Naive thymus-derived CD8-positive, alpha-beta T cell (primary cell): ENCODE data around the gene ATG10. TPM values are rescaled to one million over a fixed set of nuclear protein-coding genes. Genes with fewer than 3 reads are reported as not detected.
"Not testable (repeated sequence)": the region's sequence is repeated elsewhere in the genome, so short reads cannot be mapped to it uniquely, and the experiment has no call there.

Experiments
- ATAC-seq, 2 donors: fragments of 150-1000 bp; cut with Tn5 transposase in 1 of 2; sonication (Bioruptor Pico), chemical (Tn5 transposase) in 1 of 2; 1 replicate in 1 of 2; 2 replicates in 1 of 2; pipeline ENCODE4 v1.10.0; 2021; ENCODE audit warnings: mild to moderate bottlenecking in 2 of 2, moderate library complexity in 2 of 2
- POLR2A ChIA-PET: fragments of 350-600 bp; sonication (Branson Sonifier 250); formaldehyde crosslinking; loops from one replicate; lab custom pipeline; 2021; ENCODE audit warnings: antibody characterized with exemption; lab: Charles Lee
- DNase-seq, 10 donors: peaks; one replicate each; pipeline versions ENCODE4 v3.0.0 to v3.0.0-alpha.2; 2020 to 2022
- H3K27ac Mint-ChIP-seq, 10 donors: one replicate each; pipeline ENCODE4 v1.8.0; 2020 to 2022; ENCODE audit warnings: mild to moderate bottlenecking in 10 of 10, mixed read lengths in 10 of 10, moderate library complexity in 4 of 10, inconsistent platforms in 1 of 10
- H3K27me3 Mint-ChIP-seq, 5 donors: one replicate each; pipeline ENCODE4 v1.8.0; 2021 to 2022; ENCODE audit warnings: mixed read lengths in 5 of 5
- H3K36me3 Mint-ChIP-seq, 3 donors: one replicate each; pipeline ENCODE4 v1.8.0; 2020 to 2022; ENCODE audit warnings: mixed read lengths in 3 of 3, mild to moderate bottlenecking in 2 of 3, inconsistent platforms in 1 of 3
- H3K4me1 Mint-ChIP-seq, 4 donors: one replicate each; pipeline ENCODE4 v1.8.0; 2021 to 2022; ENCODE audit warnings: mixed read lengths in 4 of 4
- H3K4me3 Mint-ChIP-seq, 10 donors: one replicate each; pipeline ENCODE4 v1.8.0; 2020 to 2022; ENCODE audit warnings: mild to moderate bottlenecking in 10 of 10, mixed read lengths in 10 of 10, moderate library complexity in 6 of 10, inconsistent platforms in 1 of 10
- H3K9me3 Mint-ChIP-seq, 9 donors: one replicate each; pipeline ENCODE4 v1.8.0; 2020 to 2022; ENCODE audit warnings: mixed read lengths in 9 of 9, mild to moderate bottlenecking in 3 of 9, inconsistent platforms in 1 of 9, moderate library complexity in 1 of 9
- polyA plus RNA-seq, 3 donors: library from polyadenylated mRNA; unstranded; fragments of 300-500 nt; fragmentation: Illumina TruSeq; gene quantifications; one replicate each; pipeline ENCODE4 v1.2.3, GENCODE V29; 2021
- total RNA-seq, 8 experiments: library from RNA in 2 of 8; stranded (reverse) in 2 of 8; gene quantifications; one replicate each; pipeline ENCODE4 v1.2.3 and lab custom pipeline; 2021 to 2026

The ATG10 gene
- total and polyA plus RNA-seq, 5 experiments from 2014 or later: 9.2 to 11.8 (median 9.8) TPM

GRCh38 chr5:82109013-82109412, 137.2 kb downstream of the ATG10 start:
- Mint-ChIP-seq H3K27me3 (no peaks in the 10 kb centered on the region), H3K36me3 (peaks cover 0 to 6% (median 3%) of the 10 kb centered on the region in 3 donors)

GRCh38 chr5:82109915-82110314, 138.1 kb downstream of the ATG10 start:
- H3K9me3 Mint-ChIP-seq, ATAC-seq, H3K4me3 Mint-ChIP-seq, H3K27me3 Mint-ChIP-seq, H3K36me3 Mint-ChIP-seq, DNase-seq, H3K27ac Mint-ChIP-seq, POLR2A ChIA-PET: not testable (repeated sequence)
- peaks cover 6 to 20% (median 12%) of the 10 kb centered on the region in 4 donors for H3K4me1 Mint-ChIP-seq

More at GRCh38 chr5:82109013-82109412, 137.2 kb downstream of the ATG10 start:
- Mint-ChIP-seq H3K4me1 (peaks cover 6 to 20% (median 12%) of the 10 kb centered on the region in 4 donors), H3K9me3 (no peaks in the 10 kb centered on the region), H3K27ac (peak overlapping the region in 1 of 10 donors; percentile 19), H3K4me3 (no peak overlapping the region)
- no peak for ATAC-seq
- no peak for DNase-seq
- POLR2A ChIA-PET: no interaction called here

DNA sequence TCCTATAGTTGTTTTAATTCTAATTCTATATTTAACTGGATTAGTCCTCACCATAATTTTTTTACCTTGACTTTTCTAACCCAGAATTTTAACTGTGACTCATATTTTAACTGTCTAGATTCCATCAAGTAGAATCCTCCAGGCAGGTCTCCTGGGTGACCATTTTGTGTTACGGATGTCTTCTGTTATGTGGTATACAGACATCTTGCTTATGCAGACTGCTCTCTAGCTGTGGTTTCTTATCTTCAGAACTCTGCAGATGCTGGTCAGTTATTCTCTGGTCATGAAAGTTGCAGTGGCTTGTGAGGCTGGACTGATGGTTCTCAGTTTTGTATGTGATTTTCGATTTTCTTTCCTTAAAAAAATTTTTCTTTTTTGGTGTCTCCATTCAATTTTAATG, 139.4 kb downstream of the ATG10 start:
- H3K27me3 Mint-ChIP-seq: no peaks in the 10 kb centered on the region
- no peak for ATAC-seq
- POLR2A ChIA-PET: no interaction called here

GRCh38 chr5:82115858-82116257, 144.0 kb downstream of the ATG10 start:
- POLR2A ChIA-PET: no interaction called here
- no peak for ATAC-seq
- Mint-ChIP-seq H3K27me3 (no peaks in the 10 kb centered on the region), H3K4me1 (peaks cover 0 to 6% (median 2%) of the 10 kb centered on the region in 4 donors), H3K4me3 (no peak overlapping the region), H3K27ac (no peak overlapping the region), H3K9me3 (peaks cover 0 to 2% (median 0%) of the 10 kb centered on the region in 9 donors), H3K36me3 (peaks cover 0 to 12% (median 8%) of the 10 kb centered on the region in 3 donors)
- DNase-seq: no peak

More for the DNA sequence above, 139.4 kb downstream of the ATG10 start:
- H3K27ac Mint-ChIP-seq: no peak overlapping the region
- H3K36me3 Mint-ChIP-seq: peaks cover 0 to 6% (median 1%) of the 10 kb centered on the region in 3 donors
- DNase-seq: no peak
- H3K9me3 Mint-ChIP-seq: no peaks in the 10 kb centered on the region
- H3K4me3 Mint-ChIP-seq: no peak overlapping the region
- peaks cover 6 to 10% (median 8%) of the 10 kb centered on the region in 4 donors for H3K4me1 Mint-ChIP-seq

- H3K36me3 Mint-ChIP-seq: peaks cover 7 to 35% (median 27%) of the 10 kb centered on the region in 3 donors
- H3K4me3 Mint-ChIP-seq: no peak overlapping the region
- H3K27me3 Mint-ChIP-seq: no peaks in the 10 kb centered on the region
- DNase-seq (no peak), ATAC-seq (no peak)
- H3K4me1 Mint-ChIP-seq: peaks cover 0 to 6% (median 1%) of the 10 kb centered on the region in 4 donors
- peaks cover 0 to 30% (median 16%) of the 10 kb centered on the region in 9 donors for H3K9me3 Mint-ChIP-seq
- no peak overlapping the region for H3K27ac Mint-ChIP-seq
- POLR2A ChIA-PET: no interaction called here
Observed at GRCh38 chr5:82119889-82120288, 148.1 kb downstream of the ATG10 start.

GRCh38 chr5:82129723-82130285, 158.0 kb downstream of the ATG10 start:
- POLR2A ChIA-PET: no interaction called here
- Mint-ChIP-seq H3K27ac (no peak overlapping the region), H3K36me3 (peaks cover 20 to 62% (median 34%) of the 10 kb centered on the region in 3 donors), H3K27me3 (no peaks in the 10 kb centered on the region), H3K4me3 (no peak overlapping the region), H3K4me1 (peaks cover 0 to 11% (median 3%) of the 10 kb centered on the region in 4 donors), H3K9me3 (peaks cover 15 to 60% (median 44%) of the 10 kb centered on the region in 9 donors)
- ATAC-seq (no peak), DNase-seq (no peak)

DNA sequence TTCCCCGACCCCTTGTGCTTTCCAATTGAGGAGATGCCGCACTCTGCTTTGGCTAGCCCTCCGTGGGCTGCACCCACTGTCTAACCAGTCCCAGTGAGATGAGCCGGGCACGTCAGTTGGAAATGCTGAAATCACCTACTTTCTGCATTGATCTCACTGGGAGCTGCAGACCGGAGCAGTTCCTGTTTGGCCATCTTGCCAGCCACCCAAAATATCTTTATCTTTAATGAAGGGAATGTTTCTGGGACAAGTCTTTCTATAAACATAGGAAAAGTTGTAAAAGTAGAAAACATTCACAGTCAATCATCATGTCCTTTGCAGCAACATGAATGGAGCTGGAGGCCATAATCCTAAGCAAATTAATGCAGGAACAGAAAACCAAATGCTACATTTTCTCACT, 158.8 kb downstream of the ATG10 start:
- H3K27me3 Mint-ChIP-seq: no peaks in the 10 kb centered on the region
- H3K4me1 Mint-ChIP-seq: peaks cover 0 to 13% (median 3%) of the 10 kb centered on the region in 4 donors
- peaks cover 15 to 60% (median 47%) of the 10 kb centered on the region in 9 donors for H3K9me3 Mint-ChIP-seq
- H3K36me3 Mint-ChIP-seq: peaks cover 23 to 62% (median 42%) of the 10 kb centered on the region in 3 donors
- H3K4me3 Mint-ChIP-seq: no peak overlapping the region
- no peak for ATAC-seq
- DNase-seq: no peak
- no peak overlapping the region for H3K27ac Mint-ChIP-seq
- POLR2A ChIA-PET: no interaction called here

GRCh38 chr5:82137205-82137604, 165.4 kb downstream of the ATG10 start:
- Mint-ChIP-seq H3K27ac (no peak overlapping the region), H3K36me3 (peaks cover 16 to 40% (median 32%) of the 10 kb centered on the region in 3 donors), H3K9me3 (peaks cover 1 to 40% (median 33%) of the 10 kb centered on the region in 9 donors), H3K4me1 (peaks cover 0 to 6% (median 0%) of the 10 kb centered on the region in 4 donors), H3K27me3 (no peaks in the 10 kb centered on the region), H3K4me3 (no peak overlapping the region)
- POLR2A ChIA-PET: no interaction called here
- ATAC-seq (no peak), DNase-seq (no peak)

- DNase-seq, ATAC-seq, H3K27ac Mint-ChIP-seq, H3K27me3 Mint-ChIP-seq, POLR2A ChIA-PET, H3K4me1 Mint-ChIP-seq, H3K4me3 Mint-ChIP-seq: not testable (repeated sequence)
- H3K36me3 Mint-ChIP-seq: peaks cover 10 to 30% (median 29%) of the 10 kb centered on the region in 3 donors
- H3K9me3 Mint-ChIP-seq: peaks cover 4 to 46% (median 33%) of the 10 kb centered on the region in 9 donors
Observed at GRCh38 chr5:82139837-82140236, 168.0 kb downstream of the ATG10 start.

DNA sequence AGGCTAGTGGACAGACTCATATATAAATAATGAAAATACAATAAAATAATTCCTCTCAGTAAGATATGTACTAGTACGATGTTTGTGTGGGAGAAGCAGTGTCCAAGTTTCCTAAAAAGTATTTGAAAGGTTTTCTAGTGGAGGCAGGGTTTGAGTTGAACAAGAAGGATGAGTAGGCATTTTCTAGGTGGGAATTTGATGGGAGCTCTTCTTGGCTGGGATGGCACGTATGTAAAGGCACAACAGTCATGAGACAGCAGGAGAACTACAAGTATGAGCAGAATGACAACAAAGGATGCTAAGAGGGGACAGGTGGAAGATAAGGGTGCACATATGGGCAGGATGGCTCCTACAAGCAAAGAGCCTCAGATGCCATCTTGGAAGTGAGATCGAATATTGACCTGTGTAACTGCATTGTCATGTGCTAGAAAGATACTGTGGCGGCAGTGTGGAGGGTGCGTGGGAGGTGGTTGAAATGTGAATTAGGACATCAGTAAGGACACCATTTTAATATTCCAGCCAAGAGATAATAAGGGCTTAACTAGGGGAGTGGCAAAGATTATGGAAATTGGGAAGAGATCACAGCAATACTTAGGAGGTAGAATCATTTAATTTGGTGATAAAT, 170.5 kb downstream of the ATG10 start:
- no peak overlapping the region for H3K27ac Mint-ChIP-seq
- DNase-seq: no peak
- peaks cover 0 to 25% (median 14%) of the 10 kb centered on the region in 9 donors for H3K9me3 Mint-ChIP-seq
- H3K4me1 Mint-ChIP-seq: peaks cover 0 to 1% (median 0%) of the 10 kb centered on the region in 4 donors
- ATAC-seq: no peak
- POLR2A ChIA-PET: no interaction called here
- H3K36me3 Mint-ChIP-seq: peaks cover 3 to 11% (median 8%) of the 10 kb centered on the region in 3 donors
- H3K27me3 Mint-ChIP-seq: no peaks in the 10 kb centered on the region
- H3K4me3 Mint-ChIP-seq: no peak overlapping the region

DNA sequence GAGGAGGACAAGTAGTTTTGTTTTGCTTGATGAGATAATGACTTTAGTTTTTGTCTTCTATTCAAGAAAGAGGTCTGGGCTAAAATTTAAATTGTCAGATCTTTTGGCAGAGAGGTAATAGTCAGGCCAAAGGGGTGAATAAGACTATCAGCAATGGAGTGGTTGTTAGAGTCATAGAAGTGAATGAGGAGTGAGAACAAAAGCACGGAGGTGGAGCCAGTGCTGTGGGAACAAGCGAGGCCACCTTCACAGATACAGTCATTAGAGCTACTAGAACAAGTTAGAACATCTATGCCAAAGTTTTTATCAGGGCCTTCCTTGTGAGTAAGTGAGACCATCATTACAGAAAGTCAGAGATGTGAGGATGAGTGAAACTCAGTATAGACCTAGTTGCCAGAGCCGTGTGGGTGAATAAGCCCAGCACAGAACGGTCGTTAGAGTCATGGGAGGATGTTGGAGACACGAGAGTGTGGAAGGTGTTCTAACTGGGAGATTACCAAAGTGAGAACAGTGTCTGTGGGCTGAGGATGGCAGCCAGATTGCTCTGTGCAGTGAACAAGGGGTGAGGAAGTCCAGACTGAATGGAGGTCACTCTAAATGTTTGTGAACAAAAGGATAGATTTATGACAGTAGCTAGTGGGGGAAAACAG, 171.2 kb downstream of the ATG10 start:
- Mint-ChIP-seq H3K27ac (no peak overlapping the region), H3K9me3 (peaks cover 0 to 23% (median 14%) of the 10 kb centered on the region in 9 donors), H3K4me3 (no peak overlapping the region), H3K27me3 (no peaks in the 10 kb centered on the region), H3K36me3 (peaks cover 0 to 11% (median 7%) of the 10 kb centered on the region in 3 donors), H3K4me1 (peaks cover 0 to 1% (median 0%) of the 10 kb centered on the region in 4 donors)
- no peak for ATAC-seq
- DNase-seq: no peak
- POLR2A ChIA-PET: no interaction called here

DNA sequence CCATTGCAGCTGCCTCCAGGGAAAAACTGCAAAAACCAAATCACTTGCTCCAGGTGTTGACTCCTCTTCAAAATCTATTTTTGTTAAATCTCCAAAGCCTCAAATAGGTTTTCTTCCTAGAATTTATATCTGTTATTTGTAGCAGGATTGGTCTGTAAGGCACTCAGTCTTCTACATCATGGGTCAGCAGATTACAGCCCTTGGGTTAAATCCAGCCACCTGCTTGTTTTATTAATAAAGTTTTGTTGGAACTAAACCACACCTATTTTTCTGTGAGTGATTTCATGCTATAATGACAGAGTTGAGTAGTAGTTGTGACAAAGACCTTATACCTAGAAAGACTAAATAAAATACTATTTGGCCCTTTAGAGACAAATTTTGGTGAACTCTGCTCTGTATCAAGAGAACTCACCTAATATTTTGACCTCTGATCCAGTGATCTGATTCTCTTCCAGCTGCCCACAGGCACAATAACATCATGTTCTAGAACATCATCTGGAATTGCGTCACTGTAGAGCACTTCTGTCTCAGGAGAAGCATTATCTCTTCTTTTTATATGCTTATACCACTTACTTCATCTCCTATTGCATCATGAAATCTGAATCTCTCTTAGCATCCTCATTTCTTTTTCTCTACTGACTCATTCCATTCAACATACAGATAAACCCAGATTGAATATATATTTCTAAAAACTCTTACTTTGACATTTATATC, 176.2 kb downstream of the ATG10 start:
- H3K36me3 Mint-ChIP-seq: peaks cover 0 to 9% (median 5%) of the 10 kb centered on the region in 3 donors
- H3K4me1 Mint-ChIP-seq: no peaks in the 10 kb centered on the region
- peak overlapping the region in 1 of 10 donors; percentile 37 for H3K27ac Mint-ChIP-seq
- H3K9me3 Mint-ChIP-seq: peaks cover 0 to 20% (median 5%) of the 10 kb centered on the region in 9 donors
- ATAC-seq (no peak), DNase-seq (no peak)
- POLR2A ChIA-PET: no interaction called here
- no peak overlapping the region for H3K4me3 Mint-ChIP-seq
- no peaks in the 10 kb centered on the region for H3K27me3 Mint-ChIP-seq
